ENCODE measurements around the gene ZSWIM4. TPM values are rescaled to one million over a fixed set of nuclear protein-coding genes. Genes with fewer than 3 reads are reported as not detected.
"Not testable (repeated sequence)": the region's sequence is repeated elsewhere in the genome, so short reads cannot be mapped to it uniquely, and the experiment has no call there.

Gene ZSWIM4
- total RNA-seq, 1 donor from 2014 or later: 9.5 TPM

DNA sequence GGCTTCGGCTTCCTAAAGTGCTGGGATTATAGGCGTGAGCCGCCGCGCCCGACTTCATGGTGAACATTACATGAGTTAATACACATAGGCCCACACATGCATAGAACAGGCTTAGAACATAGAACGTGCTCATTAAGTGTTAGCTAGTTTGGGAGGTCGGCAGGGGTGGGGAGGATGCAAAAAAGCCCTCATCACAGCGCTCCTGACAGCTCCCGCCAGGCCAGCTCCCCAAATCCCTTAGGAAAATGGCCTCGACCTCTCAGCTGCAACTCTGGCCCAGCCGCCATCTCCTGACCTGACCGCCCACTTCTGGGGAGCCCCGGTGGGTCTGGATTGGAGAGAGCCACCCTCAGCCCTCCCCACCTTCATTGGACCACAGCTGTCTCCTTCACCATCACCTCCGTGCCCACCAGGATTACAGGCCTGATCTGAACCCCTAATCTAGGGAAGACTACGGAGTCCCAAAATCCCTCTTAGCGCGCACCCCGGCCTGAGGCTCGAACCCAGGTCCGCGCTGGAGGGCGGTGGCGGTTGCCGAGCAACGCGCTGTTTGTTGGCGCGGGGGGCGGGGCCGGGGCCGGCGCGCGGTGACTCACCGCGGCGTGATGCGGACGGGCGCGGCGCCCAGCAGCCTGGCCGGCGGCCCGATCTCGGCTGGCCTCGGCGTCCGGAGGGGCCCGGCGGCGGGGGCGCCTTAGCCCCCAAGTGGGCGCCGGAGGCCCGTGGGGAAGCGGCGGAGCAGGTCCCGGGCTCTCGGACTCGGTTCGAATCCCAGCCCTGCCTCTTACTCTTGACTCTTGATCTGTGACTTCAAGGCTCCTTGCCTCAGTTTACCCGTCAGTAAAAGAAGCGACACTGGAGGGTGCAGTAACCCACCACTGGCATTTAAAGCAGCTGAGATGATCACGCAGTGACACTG is 55.0 kb downstream of the ZSWIM4 start:
- Mint-ChIP-seq H3K4me3 (ENCODE audit: unreplicated experiment) (peak overlapping the region; percentile 61), H3K27me3 (ENCODE audit: low read depth) (no peaks in the 10 kb centered on the region), H3K27ac (ENCODE audit: unreplicated experiment) (peak overlapping the region; percentile 100), H3K4me1 (ENCODE audit: low read depth) (peaks cover 73% of the 10 kb centered on the region), H3K9me3 (ENCODE audit: low read depth) (no peaks in the 10 kb centered on the region), H3K36me3 (ENCODE audit: low read depth) (no peaks in the 10 kb centered on the region)
- TF ChIP-seq, protein P1, sequence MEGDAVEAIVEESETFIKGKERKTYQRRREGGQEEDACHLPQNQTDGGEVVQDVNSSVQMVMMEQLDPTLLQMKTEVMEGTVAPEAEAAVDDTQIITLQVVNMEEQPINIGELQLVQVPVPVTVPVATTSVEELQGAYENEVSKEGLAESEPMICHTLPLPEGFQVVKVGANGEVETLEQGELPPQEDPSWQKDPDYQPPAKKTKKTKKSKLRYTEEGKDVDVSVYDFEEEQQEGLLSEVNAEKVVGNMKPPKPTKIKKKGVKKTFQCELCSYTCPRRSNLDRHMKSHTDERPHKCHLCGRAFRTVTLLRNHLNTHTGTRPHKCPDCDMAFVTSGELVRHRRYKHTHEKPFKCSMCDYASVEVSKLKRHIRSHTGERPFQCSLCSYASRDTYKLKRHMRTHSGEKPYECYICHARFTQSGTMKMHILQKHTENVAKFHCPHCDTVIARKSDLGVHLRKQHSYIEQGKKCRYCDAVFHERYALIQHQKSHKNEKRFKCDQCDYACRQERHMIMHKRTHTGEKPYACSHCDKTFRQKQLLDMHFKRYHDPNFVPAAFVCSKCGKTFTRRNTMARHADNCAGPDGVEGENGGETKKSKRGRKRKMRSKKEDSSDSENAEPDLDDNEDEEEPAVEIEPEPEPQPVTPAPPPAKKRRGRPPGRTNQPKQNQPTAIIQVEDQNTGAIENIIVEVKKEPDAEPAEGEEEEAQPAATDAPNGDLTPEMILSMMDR (IDR thresholded peaks at IDR 0.05): no peak
- no peak for DNase-seq (ENCODE audit: low spot score)

DNA sequence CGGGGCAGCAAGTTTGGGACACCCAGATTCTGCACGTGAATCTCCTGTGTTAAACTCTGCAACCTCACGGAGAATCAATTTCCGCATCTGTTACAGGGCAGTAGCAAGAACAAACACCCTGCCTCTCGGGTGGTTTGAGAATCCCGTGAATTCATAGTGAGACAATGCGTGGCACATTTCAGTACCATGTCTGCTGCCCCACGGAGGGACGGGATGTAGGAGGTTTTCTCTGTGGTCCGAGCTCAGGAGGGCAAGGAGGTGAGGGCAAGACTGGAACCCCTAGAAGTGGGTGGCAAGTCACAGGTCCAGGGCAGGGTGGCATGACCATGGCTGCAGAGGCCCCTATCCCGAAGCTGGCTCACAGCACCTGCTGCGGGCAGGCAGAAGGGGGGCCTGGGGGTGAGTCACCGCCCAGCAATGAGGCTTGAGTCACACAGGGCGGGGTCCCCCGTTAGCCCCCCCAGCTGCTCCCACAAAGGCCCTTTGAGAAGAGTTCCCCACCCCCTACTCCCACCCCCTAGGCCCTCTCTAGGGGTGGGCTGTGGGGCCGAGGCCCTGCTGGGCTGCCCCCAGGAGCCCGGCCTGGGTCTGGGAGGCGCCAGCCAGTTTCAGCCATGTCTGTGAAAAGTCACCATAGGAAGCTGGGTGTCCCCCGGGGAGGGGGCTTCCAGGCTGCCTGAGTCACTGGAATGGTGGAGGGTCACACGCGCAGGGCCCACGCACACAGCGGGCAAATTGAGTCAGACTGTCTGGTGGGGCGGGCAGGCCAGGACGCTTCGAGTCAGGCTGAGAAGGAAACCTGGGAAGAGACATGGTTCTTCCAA is 55.9 kb downstream of the ZSWIM4 start:
- Mint-ChIP-seq H3K36me3 (ENCODE audit: low read depth) (no peaks in the 10 kb centered on the region), H3K4me1 (ENCODE audit: low read depth) (peaks cover 72% of the 10 kb centered on the region), H3K27ac (ENCODE audit: unreplicated experiment) (peak overlapping the region; percentile 100), H3K4me3 (ENCODE audit: unreplicated experiment) (peak overlapping the region; percentile 61), H3K27me3 (ENCODE audit: low read depth) (no peaks in the 10 kb centered on the region), H3K9me3 (ENCODE audit: low read depth) (no peaks in the 10 kb centered on the region)
- no peak for DNase-seq (ENCODE audit: low spot score)
- TF ChIP-seq, protein P1 (IDR thresholded peaks at IDR 0.05): no peak

DNA sequence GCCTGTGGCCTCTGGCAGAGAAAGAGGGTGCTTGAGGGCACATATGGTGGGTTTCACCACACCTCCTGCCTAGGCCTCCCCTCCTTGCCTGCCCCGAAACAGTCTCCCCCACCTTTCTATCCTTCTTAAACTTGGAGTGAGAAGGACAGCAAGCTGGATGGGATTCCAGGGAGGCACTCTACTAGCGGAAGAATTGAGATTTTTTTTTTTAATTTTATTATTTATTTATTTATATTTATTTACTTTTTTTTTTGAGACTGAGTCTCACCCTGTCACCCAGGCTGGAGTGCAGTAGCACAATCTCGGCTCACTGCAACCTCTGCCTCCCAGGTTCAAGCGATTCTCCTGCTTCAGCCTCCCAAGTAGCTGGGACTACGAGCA is 56.5 kb downstream of the ZSWIM4 start:
- not testable (repeated sequence) for H3K36me3 Mint-ChIP-seq (ENCODE audit: low read depth); H3K9me3 Mint-ChIP-seq (ENCODE audit: low read depth); DNase-seq (ENCODE audit: low spot score); H3K27me3 Mint-ChIP-seq (ENCODE audit: low read depth)
- Mint-ChIP-seq H3K4me3 (ENCODE audit: unreplicated experiment) (peak overlapping the region; percentile 33), H3K4me1 (ENCODE audit: low read depth) (peaks cover 68% of the 10 kb centered on the region), H3K27ac (ENCODE audit: unreplicated experiment) (peak overlapping the region; percentile 100)

DNA sequence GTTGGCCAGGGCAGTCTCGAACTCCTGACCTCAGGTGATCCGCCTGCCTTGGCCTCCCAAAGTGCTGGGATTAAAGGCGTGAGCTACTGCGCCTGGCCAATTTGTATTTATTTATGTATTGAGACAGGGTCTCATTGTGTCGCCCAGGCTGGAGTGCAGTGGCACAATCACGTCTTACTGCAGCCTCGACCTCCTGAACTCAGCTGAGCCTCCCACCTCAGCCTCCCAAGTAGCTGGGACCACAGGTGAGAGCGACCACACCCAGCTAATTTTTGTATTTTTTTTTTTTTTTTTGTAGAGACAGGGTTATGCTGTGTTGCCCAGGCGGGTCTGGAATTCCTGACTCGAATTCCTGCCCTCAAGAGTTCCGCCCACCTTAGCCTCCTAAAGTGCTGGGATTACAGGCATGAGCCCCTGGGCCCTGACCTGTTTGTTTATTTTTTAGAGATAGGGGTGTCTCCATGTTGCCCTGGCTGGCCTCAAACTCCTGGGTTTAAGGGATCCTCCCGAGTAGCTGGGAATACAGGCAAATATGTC is 57.0 kb downstream of the ZSWIM4 start:
- H3K36me3 Mint-ChIP-seq (ENCODE audit: low read depth); H3K9me3 Mint-ChIP-seq (ENCODE audit: low read depth); H3K27me3 Mint-ChIP-seq (ENCODE audit: low read depth); H3K4me3 Mint-ChIP-seq (ENCODE audit: unreplicated experiment); DNase-seq (ENCODE audit: low spot score): not testable (repeated sequence)
- Mint-ChIP-seq H3K4me1 (ENCODE audit: low read depth) (peaks cover 66% of the 10 kb centered on the region), H3K27ac (ENCODE audit: unreplicated experiment) (peak overlapping the region; percentile 100)

DNA sequence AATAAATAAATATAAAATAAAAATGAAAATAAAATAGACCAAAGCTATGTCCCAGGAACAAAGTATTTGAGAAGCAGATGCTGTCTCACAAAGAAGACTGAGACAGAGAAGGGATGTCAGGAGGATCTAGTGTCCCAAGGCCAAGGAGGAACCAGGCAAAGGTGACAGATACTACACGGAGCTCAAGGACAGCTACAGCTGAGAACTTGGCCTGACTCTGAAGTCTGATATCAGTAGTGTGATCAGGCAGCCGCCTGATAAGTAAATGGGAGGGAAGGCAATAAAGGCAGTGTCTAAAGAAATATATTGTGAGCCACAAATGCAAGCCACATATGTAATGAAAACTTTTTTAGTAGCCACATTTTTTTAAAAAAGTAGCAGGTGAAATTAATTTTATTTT is 61.3 kb downstream of the ZSWIM4 start:
- no peak for DNase-seq (ENCODE audit: low spot score)
- H3K4me3 Mint-ChIP-seq (ENCODE audit: unreplicated experiment): no peak overlapping the region
- H3K27me3 Mint-ChIP-seq (ENCODE audit: low read depth): no peaks in the 10 kb centered on the region
- H3K36me3 Mint-ChIP-seq (ENCODE audit: low read depth): no peaks in the 10 kb centered on the region
- TF ChIP-seq, protein P1 (IDR thresholded peaks at IDR 0.05): no peak
- H3K9me3 Mint-ChIP-seq (ENCODE audit: low read depth): no peaks in the 10 kb centered on the region
- H3K27ac Mint-ChIP-seq (ENCODE audit: unreplicated experiment): no peak overlapping the region
- peaks cover 50% of the 10 kb centered on the region for H3K4me1 Mint-ChIP-seq (ENCODE audit: low read depth)

DNA sequence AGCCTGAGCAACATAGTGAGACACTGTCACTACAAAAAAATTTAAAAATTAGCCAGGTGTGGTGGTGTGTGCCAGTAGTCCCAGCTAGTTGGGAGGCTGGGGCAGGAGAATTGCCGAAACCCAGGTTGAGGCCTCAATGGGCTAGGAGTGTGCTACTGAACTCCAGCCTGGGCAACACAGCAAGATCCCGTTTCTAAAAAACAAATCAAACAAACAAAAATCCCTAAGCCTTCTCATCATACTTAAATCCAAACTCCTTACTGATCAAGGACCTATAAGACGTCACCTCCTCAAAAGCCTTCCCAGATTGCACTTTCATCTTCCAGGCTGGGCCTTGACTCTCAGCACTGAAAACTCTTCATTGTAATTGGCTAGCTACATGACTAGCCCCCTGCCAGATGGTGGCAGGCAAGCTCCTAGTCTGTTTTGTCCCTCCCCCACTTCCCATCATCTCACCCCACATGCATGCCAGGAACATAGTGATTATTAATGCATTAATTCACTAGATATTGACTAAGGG is 64.2 kb downstream of the ZSWIM4 start:
- Mint-ChIP-seq H3K36me3 (ENCODE audit: low read depth) (no peaks in the 10 kb centered on the region), H3K27ac (ENCODE audit: unreplicated experiment) (peak overlapping the region; percentile 34), H3K9me3 (ENCODE audit: low read depth) (no peaks in the 10 kb centered on the region), H3K4me1 (ENCODE audit: low read depth) (peaks cover 51% of the 10 kb centered on the region), H3K27me3 (ENCODE audit: low read depth) (no peaks in the 10 kb centered on the region), H3K4me3 (ENCODE audit: unreplicated experiment) (no peak overlapping the region)
- DNase-seq (ENCODE audit: low spot score): no peak
- TF ChIP-seq, protein P1 (IDR thresholded peaks at IDR 0.05): peak; percentile 37
